ENCODE results near the gene SNX3. TPM values are rescaled to one million over a fixed set of nuclear protein-coding genes. Genes with fewer than 3 reads are reported as not detected.
"Not testable (repeated sequence)": the region's sequence is repeated elsewhere in the genome, so short reads cannot be mapped to it uniquely, and the experiment has no call there.

SNX3 gene
- polyA plus RNA-seq, 1 donor from 2014 or later, result 432 TPM

GRCh38 chr6:108247965-108248536 is 12.8 kb downstream of the SNX3 start:
- H3K4me1 Mint-ChIP-seq, result peaks cover 40 to 52% (median 42%) of the 10 kb centered on the region in 3 donors
- no peaks in the 10 kb centered on the region for H3K9me3 Mint-ChIP-seq
- no peak overlapping the region for H3K27ac Mint-ChIP-seq
- peaks cover 10% of the 10 kb centered on the region for H3K36me3 Mint-ChIP-seq
- no peak overlapping the region for H3K4me3 Mint-ChIP-seq
- no peaks in the 10 kb centered on the region for H3K27me3 Mint-ChIP-seq

- not testable (repeated sequence) for H3K4me3 Mint-ChIP-seq, H3K27me3 Mint-ChIP-seq, H3K9me3 Mint-ChIP-seq, H3K27ac Mint-ChIP-seq
- Mint-ChIP-seq H3K36me3 (peaks cover 17% of the 10 kb centered on the region), H3K4me1 (peaks cover 31 to 45% (median 39%) of the 10 kb centered on the region in 3 donors)
These were observed 15.7 kb downstream of the SNX3 start for GRCh38 chr6:108245095-108245494.

- Mint-ChIP-seq H3K27ac (no peak overlapping the region), H3K4me3 (peak overlapping the region in 1 of 4 donors; percentile 30), H3K4me1 (peaks cover 35 to 49% (median 47%) of the 10 kb centered on the region in 3 donors), H3K9me3 (no peaks in the 10 kb centered on the region), H3K36me3 (peaks cover 19% of the 10 kb centered on the region), H3K27me3 (no peaks in the 10 kb centered on the region)
These were observed 17.0 kb downstream of the SNX3 start for GRCh38 chr6:108243836-108244235.

GRCh38 chr6:108242721-108243120 is 18.1 kb downstream of the SNX3 start:
- Mint-ChIP-seq H3K4me3 (no peak overlapping the region), H3K27ac (no peak overlapping the region), H3K36me3 (peaks cover 19% of the 10 kb centered on the region), H3K9me3 (no peaks in the 10 kb centered on the region), H3K4me1 (peaks cover 31 to 43% (median 42%) of the 10 kb centered on the region in 3 donors), H3K27me3 (no peaks in the 10 kb centered on the region)

- H3K27ac Mint-ChIP-seq, result no peak overlapping the region
- no peaks in the 10 kb centered on the region for H3K27me3 Mint-ChIP-seq
- peaks cover 31 to 43% (median 37%) of the 10 kb centered on the region in 3 donors for H3K4me1 Mint-ChIP-seq
- H3K4me3 Mint-ChIP-seq, result no peak overlapping the region
- peaks cover 19% of the 10 kb centered on the region for H3K36me3 Mint-ChIP-seq
- no peaks in the 10 kb centered on the region for H3K9me3 Mint-ChIP-seq
These were observed 18.6 kb downstream of the SNX3 start for GRCh38 chr6:108242259-108242658.

- H3K4me3 Mint-ChIP-seq, result no peak overlapping the region
- H3K27me3 Mint-ChIP-seq, result no peaks in the 10 kb centered on the region
- H3K9me3 Mint-ChIP-seq, result no peaks in the 10 kb centered on the region
- peaks cover 23 to 44% (median 36%) of the 10 kb centered on the region in 3 donors for H3K4me1 Mint-ChIP-seq
- H3K27ac Mint-ChIP-seq, result no peak overlapping the region
- H3K36me3 Mint-ChIP-seq, result peaks cover 8% of the 10 kb centered on the region
These were observed 22.5 kb downstream of the SNX3 start for GRCh38 chr6:108238322-108238721.

- H3K27ac Mint-ChIP-seq, result no peak overlapping the region
- H3K4me1 Mint-ChIP-seq, result peaks cover 23 to 47% (median 31%) of the 10 kb centered on the region in 3 donors
- H3K36me3 Mint-ChIP-seq, result peaks cover 3% of the 10 kb centered on the region
- H3K4me3 Mint-ChIP-seq, result no peak overlapping the region
- H3K27me3 Mint-ChIP-seq, result no peaks in the 10 kb centered on the region
- H3K9me3 Mint-ChIP-seq, result no peaks in the 10 kb centered on the region
These were observed 24.0 kb downstream of the SNX3 start for GRCh38 chr6:108236791-108237190.

GRCh38 chr6:108235127-108235526 is 25.7 kb downstream of the SNX3 start:
- no peaks in the 10 kb centered on the region for H3K9me3 Mint-ChIP-seq

GRCh38 chr6:108228416-108228815 is 32.4 kb downstream of the SNX3 start:
- Mint-ChIP-seq H3K9me3 (no peaks in the 10 kb centered on the region), H3K4me1 (peaks cover 10 to 45% (median 18%) of the 10 kb centered on the region in 3 donors), H3K27ac (peak overlapping the region in 1 of 3 donors; percentile 62), H3K36me3 (peaks cover 2% of the 10 kb centered on the region), H3K4me3 (peak overlapping the region in 1 of 4 donors; percentile 28), H3K27me3 (no peaks in the 10 kb centered on the region)

More at GRCh38 chr6:108235127-108235526, 25.7 kb downstream of the SNX3 start:
- Mint-ChIP-seq H3K36me3 (peaks cover 1% of the 10 kb centered on the region), H3K27me3 (no peaks in the 10 kb centered on the region), H3K4me3 (no peak overlapping the region), H3K4me1 (peaks cover 20 to 50% (median 31%) of the 10 kb centered on the region in 3 donors), H3K27ac (no peak overlapping the region)

- Mint-ChIP-seq H3K4me3 (no peak overlapping the region), H3K36me3 (peaks cover 2% of the 10 kb centered on the region), H3K9me3 (no peaks in the 10 kb centered on the region), H3K27ac (no peak overlapping the region), H3K4me1 (peaks cover 9 to 41% (median 17%) of the 10 kb centered on the region in 3 donors), H3K27me3 (no peaks in the 10 kb centered on the region)
These were observed 33.5 kb downstream of the SNX3 start for GRCh38 chr6:108227290-108227689.

GRCh38 chr6:108222504-108222903 is 38.3 kb downstream of the SNX3 start:
- Mint-ChIP-seq H3K27me3 (no peaks in the 10 kb centered on the region), H3K4me3 (no peak overlapping the region), H3K36me3 (peaks cover 2% of the 10 kb centered on the region), H3K9me3 (no peaks in the 10 kb centered on the region), H3K27ac (no peak overlapping the region), H3K4me1 (peaks cover 4 to 23% (median 11%) of the 10 kb centered on the region in 3 donors)

GRCh38 chr6:108222064-108222463 is 38.8 kb downstream of the SNX3 start:
- Mint-ChIP-seq H3K27me3 (no peaks in the 10 kb centered on the region), H3K4me1 (peaks cover 4 to 20% (median 11%) of the 10 kb centered on the region in 3 donors), H3K36me3 (peaks cover 2% of the 10 kb centered on the region), H3K4me3 (no peak overlapping the region), H3K27ac (no peak overlapping the region), H3K9me3 (no peaks in the 10 kb centered on the region)

GRCh38 chr6:108211671-108212070 is 49.2 kb downstream of the SNX3 start:
- H3K27ac Mint-ChIP-seq, result no peak overlapping the region
- peaks cover 0 to 2% (median 0%) of the 10 kb centered on the region in 3 donors for H3K4me1 Mint-ChIP-seq
- H3K4me3 Mint-ChIP-seq, result no peak overlapping the region
- no peaks in the 10 kb centered on the region for H3K27me3 Mint-ChIP-seq
- peaks cover 8% of the 10 kb centered on the region for H3K36me3 Mint-ChIP-seq
- H3K9me3 Mint-ChIP-seq, result no peaks in the 10 kb centered on the region

- no peaks in the 10 kb centered on the region for H3K9me3 Mint-ChIP-seq
- H3K4me1 Mint-ChIP-seq, result peaks cover 0 to 2% (median 0%) of the 10 kb centered on the region in 3 donors
- H3K36me3 Mint-ChIP-seq, result peaks cover 8% of the 10 kb centered on the region
- no peak overlapping the region for H3K27ac Mint-ChIP-seq
- no peaks in the 10 kb centered on the region for H3K27me3 Mint-ChIP-seq
- H3K4me3 Mint-ChIP-seq, result no peak overlapping the region
These were observed 50.3 kb downstream of the SNX3 start for GRCh38 chr6:108210556-108210955.

GRCh38 chr6:108209738-108210137 is 51.1 kb downstream of the SNX3 start:
- no peak overlapping the region for H3K27ac Mint-ChIP-seq
- H3K36me3 Mint-ChIP-seq, result peaks cover 9% of the 10 kb centered on the region
- H3K4me1 Mint-ChIP-seq, result no peaks in the 10 kb centered on the region
- no peaks in the 10 kb centered on the region for H3K27me3 Mint-ChIP-seq
- H3K4me3 Mint-ChIP-seq, result no peak overlapping the region
- H3K9me3 Mint-ChIP-seq, result no peaks in the 10 kb centered on the region

- Mint-ChIP-seq H3K27me3 (no peaks in the 10 kb centered on the region), H3K27ac (no peak overlapping the region), H3K4me3 (no peak overlapping the region), H3K4me1 (peaks cover 0 to 2% (median 0%) of the 10 kb centered on the region in 3 donors), H3K9me3 (no peaks in the 10 kb centered on the region), H3K36me3 (peaks cover 9% of the 10 kb centered on the region)
These were observed 53.8 kb downstream of the SNX3 start for GRCh38 chr6:108207013-108207412.

Data from IgD-negative memory B cell (primary cell).